EH (cell line): ENCODE measurements around the gene PIK3CD.
"Not testable (repeated sequence)": the region's sequence is repeated elsewhere in the genome, so short reads cannot be mapped to it uniquely, and the experiment has no call there.

Source experiments
- DNase-seq: peaks from one replicate; pipeline ENCODE4 v3.0.0-alpha.2; 2015; ENCODE audit warnings: low read depth

Gene PIK3CD

DNA sequence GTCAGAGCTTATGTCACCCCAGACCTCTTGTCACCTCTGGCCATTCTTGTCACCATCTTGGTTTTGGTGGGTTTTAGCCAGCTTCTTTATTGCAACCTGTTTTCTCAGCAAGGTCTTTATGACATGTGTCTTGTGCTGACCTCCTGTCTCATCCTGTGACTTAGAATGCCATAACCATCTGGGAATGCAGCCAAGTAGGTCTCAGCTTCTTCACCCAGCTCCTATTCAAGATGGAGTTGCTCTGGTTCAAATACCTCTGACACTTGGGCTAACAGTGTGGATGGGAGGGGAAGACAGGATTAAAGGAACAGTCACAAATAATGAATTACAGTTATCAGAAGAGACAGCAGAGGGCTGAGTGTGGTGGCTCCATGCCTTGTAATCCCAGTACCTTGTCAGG lies 30.5 kb upstream of the PIK3CD start:
- peak; percentile 42 for DNase-seq

GRCh38 chr1:9624081-9624480 lies 27.4 kb upstream of the PIK3CD start:
- no peak for DNase-seq

DNA sequence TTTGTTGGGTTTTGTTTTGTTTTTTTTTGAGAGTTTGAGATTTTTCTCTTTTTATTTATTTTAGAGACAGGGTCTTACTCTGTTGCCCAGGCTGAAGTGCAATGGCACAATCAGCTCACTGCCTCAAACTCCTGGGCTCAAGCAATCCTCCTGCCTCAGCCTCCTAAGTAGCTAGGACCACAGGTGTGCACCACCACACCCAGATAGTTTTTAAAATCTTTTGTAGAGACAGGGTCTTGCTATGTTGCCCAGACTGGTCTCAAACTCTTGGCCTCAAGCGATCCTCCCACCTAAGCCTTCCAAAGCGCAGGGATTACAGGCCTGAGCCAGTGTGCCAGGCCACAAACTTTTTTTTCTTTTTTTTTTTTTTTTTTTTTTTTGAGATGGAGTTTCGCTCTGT lies 26.5 kb upstream of the PIK3CD start:
- DNase-seq = not testable (repeated sequence)

DNA sequence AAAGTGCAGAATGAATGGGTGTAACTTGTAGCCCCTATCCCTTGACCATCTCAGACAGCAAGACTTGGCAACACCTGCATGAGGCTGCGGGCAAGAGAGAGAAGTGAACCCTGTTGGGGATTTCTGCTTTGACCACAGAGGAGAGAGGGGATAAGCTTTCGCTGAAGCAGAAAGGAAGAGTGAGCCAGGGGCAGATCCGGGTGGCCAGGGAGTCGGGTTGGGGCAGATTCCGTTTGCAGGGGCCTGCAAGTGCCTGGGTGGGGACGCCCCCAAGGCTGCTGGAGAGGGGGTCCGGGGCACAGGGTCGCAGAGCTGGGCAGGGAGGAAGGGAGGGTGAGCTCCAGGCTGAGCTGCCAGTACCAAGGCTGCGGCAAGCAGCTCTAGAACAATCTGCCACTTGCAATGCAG lies 25.3 kb upstream of the PIK3CD start:
- no peak for DNase-seq

DNA sequence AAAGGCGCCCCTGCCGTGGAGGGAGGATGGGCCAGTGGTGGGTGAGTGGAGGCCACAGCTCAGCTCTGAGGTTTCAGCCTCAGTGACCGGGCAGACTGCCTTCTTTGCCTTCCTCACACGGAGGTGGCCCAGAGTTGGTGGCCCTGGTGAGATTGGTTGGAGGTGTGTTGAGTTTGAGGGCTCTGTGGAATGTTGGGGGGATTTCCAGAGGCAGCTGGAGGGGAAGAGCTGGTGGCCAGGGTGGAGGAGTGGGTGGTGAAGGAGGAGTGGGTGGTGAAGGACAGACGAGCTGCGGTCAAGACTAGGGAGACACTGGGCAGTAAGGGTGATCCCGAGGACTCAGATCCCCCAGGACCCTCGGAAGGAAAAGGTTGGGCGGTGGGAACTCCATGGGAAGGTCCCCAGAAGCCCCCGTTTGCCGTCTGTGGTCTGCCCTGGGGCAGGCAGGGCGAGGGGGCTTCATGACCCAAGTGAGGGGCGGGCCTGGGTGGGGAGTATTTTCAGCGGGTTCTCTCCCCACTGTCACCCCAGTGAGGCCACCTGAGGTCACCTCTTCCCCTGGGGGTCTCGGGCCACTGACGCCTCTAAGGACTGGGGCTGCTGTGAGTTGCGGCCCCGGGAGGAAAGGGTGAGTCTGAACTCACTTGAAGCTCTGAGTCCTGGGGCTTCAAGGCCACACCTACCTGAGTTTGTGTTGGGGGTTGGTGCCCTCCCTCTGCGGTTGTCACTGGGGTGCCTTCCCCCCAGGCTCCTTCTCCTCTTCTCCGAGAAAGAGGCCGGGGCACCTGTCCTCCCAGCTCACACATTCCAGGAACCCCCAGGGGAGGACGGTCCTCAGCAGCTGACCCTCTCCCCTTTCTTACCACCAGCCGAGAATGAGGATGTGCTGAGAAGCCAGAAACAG lies 22.7 kb upstream of the PIK3CD start:
- no peak for DNase-seq

DNA sequence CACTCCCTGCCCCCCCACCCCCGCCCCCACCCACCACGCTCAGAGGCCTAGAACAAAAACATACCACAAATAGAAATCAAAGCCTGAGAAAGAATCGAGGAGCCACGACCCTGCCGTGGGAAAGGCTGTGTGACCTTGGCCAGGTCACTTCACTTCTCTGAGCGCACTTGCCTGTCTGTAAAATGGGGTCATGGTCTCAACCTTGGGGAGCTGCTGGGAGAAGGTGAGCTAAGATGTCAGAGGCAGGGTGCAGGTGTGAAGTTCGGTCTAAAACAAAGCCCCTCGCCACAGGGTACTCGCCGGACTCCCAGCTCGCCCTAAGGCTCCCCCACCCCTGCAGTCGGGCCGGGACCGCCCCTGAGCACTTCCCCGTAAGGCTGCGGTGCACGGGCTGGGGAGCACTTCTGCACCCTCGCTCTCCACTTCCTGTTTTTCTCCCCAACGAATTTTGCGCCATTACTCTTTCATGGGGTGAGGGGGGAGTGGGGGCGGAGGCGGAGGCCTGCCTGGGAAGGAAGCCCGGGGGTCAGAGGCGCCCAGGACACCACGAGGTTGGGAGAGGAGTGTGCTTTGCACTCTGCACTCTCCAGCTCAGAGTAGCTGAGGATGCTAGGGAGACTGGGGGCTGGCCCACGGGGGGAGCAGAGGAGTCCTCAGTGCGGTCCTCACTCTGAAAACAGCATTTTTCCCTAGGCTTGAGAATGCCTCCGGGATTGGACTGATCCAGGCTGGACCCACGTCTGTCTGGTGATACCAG lies 21.9 kb upstream of the PIK3CD start:
- no peak for DNase-seq

DNA sequence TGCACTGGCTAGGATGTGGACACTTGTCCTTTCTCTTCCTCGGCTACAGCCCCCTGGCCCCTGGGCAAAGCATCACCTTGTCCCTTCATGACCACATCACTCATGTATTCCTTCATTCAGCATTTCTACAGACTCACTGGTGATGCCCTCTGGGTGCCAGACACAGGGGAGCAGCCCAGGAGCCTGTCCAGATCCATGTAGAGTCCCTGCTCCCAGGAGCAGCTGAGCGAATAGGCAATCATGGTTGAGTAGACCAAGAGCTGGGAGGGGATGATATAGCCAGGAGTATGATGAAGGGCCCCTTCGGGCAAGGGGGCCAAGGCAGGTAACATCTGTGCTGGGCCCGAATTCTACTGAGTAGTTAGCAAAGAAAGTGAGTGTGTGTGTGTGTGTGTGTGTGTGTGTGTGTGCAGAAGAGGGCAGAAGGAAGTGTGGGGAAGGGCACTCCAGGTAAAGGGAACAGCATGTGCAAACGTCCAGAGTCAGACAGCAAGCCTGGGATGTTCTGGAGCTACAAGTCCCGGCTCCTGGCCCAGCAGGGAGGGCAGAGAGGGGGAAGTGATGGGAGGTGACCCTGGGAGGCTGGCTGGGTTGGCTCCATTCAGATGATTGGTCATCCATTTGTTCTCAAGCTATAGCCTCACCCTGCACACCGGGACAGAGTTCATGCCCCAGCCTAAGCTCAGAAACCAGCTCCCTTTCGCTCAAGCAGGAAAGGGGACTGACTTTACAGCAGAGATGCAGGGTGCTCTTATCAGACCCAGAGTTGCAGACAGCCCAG lies 21.0 kb upstream of the PIK3CD start:
- DNase-seq = no peak

GRCh38 chr1:9631613-9632012 lies 19.9 kb upstream of the PIK3CD start:
- no peak for DNase-seq

DNA sequence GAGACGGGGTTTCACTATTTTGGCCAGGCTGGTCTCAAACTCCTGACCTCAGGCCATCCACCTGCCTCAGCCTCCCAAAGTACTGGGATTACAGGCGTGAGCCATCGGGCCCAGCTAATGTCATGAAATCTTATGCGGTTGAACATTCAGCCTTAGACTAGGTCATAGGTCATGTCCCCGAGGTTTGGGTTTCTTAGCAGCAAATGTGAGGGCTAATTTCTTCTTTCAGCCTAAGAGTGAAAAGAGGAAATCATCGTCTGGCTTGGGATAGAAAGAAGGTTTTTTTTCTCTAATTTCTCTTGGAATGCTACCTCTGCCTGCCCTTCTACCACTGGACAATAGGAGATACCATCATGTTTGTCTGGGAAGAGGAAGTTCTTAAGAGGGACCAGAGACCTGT lies 18.0 kb upstream of the PIK3CD start:
- no peak for DNase-seq

DNA sequence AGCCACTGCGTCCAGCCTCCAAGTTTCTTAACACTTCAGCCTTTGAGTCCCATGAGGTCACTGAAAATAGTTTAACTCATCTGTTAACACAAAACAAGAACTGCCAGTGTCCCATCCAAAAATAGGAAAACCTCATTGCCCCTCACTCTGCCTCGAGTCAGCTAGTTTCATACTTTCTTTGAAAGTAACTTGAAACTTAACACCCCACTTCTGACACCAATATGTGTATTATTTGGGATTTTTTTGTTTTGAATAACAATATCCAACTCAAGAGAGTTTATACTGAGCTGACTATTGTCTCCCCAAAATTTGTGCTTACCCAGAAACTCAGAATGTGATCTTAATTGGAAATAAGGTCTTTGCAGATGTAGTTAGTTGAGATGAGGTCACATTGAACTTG lies 16.9 kb upstream of the PIK3CD start:
- no peak for DNase-seq

- DNase-seq = no peak
These were observed 12.3 kb upstream of the PIK3CD start for GRCh38 chr1:9639227-9639626.

DNA sequence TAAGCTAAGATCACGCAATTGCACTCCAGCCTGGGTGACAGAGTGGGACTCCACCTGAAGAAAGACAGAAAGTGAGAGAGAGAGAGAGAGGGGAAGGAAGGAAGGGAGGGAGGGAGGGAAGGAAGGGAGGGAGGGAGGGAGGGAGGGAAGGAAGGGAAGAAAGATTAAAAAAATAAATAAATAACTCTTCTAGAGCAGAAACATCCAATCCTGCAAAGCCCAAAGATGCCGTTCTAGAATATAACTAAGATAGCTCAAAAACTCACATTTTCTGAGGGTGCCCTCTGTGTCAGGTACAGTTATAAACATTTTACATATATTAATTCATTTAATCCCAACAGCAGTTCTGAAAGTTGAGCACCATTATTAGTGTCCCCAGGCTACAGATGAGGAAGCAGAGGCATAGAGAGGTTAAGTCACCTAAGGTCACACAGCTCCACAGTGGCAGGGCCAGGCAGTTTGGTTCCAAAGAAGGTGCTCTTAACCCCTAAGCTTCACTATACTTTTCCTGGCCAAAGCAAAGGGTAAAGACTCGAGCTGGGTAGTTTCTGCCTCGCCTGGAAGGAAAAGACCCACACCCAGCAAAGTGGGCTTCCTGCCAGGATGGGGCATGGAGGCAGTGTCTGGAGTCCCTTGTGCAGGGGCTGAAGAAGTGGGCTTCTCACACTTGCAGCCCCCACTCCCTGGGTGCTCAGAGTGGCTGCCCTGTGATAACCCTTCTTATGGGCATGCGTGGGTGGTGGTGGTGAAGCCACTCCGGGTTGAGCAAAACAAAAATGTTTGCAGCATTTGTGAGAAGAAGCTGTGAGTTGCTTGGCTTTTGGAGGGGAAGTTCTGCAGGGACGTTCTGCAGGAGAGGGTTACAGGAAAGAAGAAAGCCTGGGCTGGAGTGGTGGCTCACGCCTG lies 7.9 kb upstream of the PIK3CD start:
- no peak for DNase-seq

- DNase-seq = no peak
These were observed 5.5 kb upstream of the PIK3CD start for GRCh38 chr1:9646037-9646436.

DNA sequence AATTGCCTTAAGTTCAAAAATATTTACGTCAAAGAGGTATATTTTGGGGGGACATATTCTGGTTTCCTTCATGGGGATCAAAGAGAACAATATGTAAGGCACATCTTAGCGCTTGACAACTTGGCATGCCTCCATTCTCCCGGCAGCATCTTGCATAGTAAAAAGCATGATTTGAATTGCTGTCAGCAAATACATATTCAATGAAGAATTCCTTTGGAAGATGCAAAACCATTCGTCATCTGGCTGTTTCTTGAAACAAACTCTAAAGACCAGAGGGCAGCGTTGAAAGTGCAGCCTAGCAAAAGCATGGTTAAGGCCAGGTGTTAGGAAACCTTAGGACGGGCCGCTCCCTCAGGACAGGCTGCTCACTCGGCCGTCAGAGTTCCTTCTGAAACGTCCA lies 3.4 kb upstream of the PIK3CD start:
- DNase-seq = no peak

DNA sequence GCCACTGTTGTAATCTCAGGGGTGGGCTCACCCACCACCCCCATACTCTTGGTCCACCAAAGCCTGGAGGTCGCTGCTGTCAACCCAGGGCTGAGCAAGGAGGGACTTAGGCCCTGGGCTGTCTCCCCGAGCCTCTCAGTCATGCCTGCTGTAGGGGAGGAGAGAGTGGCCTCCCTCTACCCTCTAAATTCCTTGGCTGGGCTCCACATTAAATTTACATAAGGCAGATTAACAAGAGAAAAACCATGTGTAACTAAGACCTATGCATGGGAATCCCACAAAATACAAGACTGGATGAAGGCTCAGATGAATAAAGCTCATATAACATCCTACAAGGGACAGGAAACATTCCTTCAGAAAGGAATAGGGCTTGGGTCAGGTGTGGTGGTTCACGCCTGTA lies 1.8 kb upstream of the PIK3CD start:
- DNase-seq = no peak

DNA sequence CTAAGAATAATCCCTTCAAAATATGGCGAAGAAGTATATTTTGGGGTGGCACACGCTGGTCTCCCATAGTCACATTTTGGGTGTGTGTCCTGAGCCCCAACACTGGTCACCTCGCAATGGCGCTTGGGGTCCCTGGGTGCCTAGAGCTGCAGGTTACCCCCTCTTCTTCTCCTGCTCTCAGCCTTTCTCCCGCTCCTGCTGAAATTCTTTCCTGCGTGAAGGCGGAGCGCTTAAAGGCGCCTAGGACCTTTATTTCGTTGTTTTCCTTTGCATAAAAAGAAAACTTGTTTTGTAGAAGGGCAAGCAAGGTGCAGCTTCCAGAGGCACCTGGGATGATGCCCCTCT lies 339 bp upstream of the PIK3CD start:
- DNase-seq = no peak

DNA sequence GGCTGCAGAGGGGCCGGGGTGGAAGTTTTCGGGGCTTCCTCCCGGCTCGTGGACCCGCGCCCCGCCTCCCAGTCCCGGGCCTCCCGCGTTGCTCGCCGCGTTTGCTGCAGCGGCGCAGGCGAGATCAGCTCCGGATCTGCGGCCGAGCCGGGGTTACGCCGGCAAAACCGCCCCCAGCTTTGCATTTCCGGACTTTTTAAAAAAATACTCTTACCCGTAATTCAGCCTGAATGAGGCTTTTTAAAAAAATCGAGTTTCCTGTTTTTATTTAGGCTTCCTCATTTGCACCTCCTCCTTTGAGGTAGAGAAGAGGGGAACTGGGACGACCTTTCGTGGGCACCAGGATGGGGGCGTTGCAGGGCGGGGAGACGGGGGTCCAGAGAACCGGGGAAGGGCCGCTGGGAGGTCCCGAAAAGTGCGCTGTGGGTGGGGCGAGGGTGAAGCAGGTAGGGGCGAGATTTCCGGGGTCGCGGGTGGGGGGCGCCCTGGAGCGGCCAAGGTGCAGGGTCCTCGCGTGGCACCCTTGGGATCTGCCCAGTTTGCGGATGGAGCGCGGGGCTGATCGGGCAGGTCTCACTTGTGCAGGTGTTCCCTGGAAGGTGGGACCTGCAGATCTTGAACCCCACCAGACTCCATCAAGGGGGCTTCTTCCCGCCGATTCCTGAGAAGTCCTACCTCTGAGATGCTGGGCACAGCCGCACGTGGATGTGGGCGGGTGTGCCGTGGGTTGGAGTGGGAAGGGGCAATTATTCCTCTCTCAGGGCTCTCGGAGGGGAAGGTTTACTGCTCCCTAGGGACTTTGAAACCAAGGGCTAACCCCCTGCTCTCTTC lies 1.1 kb downstream of the PIK3CD start:
- peak; percentile 27 for DNase-seq

- no peak for DNase-seq
These were observed 1.6 kb downstream of the PIK3CD start for GRCh38 chr1:9653210-9653490.

DNA sequence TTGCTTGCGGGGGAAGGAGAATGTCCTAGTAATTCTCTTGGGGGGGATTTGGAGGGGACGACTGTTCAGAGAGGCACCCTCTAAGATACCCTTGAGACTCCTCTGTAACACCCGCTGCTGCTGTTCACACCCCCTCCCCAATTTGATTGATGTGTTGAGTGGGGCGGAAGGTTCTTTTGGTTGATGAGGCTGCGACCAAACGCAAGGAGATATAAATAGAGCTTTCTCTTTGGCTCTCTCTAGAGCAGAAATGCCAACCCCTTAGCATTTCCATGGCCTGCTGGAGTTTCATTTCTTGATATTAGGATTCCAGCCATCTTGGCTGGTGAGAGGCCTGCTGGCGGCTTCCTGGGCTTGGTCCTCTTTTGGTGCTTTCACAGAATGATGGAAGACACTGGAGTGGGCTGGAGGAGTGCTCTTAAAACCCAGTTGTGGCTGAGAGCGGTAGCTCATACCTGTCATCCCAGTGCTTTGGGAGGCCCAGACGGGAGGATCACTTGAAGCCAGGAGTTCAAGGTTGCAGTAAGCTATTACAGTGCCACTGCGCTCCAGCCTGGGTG lies 2.0 kb downstream of the PIK3CD start:
- no peak for DNase-seq

DNA sequence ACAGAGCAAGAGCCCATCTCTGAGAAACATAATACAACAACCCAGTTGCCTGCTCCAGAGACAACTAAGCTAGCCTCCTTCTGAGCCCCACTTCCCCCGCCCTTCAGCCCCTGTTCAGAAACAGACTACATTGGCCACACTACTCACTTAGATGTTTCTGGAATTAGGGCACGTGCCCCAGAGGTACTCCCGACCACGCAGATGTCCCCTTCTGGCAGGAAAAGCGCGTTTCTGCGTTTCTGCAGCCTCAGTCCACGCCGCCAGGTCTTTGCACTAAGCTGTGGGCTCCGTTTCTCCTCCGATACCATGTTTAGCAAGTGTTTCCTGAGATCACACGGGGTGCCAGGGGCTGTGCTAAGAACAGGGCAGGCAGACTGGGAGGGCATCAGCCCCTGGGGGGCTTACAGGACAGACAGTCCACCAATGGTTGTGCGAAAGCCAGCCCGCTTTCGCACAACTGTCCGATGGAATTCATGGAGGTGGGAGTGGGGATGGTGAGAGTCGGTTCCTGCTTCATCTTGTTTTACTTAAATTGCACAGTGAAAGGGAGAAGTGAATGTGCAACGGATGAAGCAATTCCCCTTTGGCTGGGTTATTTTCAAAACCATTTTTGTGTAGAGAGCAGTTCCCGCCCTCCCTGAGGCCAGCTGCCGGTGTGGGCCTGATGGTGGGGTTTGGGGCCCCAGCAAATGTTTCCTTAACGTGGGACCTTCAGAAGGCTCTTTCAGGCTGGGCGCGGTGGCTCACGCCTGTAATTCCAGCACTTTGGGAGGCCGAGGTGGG lies 2.7 kb downstream of the PIK3CD start:
- no peak for DNase-seq
